HEK293T (cell line): ENCODE measurements around the gene SEC61A1.

Experiments
- CTCF ChIA-PET: fragments of 350-600 bp; formaldehyde crosslinking; extraction: SDS; loops from one replicate; lab custom pipeline; 2021; ENCODE audit warnings: antibody characterized with exemption, inconsistent platforms; lab: Yijun Ruan, JAX
- POLR2A ChIA-PET: fragments of 350-600 bp; formaldehyde crosslinking; extraction: SDS; loops from one replicate; lab custom pipeline; 2020; ENCODE audit warnings: antibody characterized with exemption, inconsistent platforms; lab: Yijun Ruan, JAX
- DNase-seq: peaks from one replicate; pipeline ENCODE4 v3.0.0; 2012; ENCODE audit warnings: mixed read lengths; ENCODE audit errors: extremely low spot score
- ARNT ChIP-seq: fragments of 450-650 bp; IDR thresholded peaks from 2 replicates; pipeline ENCODE4 v1.6.1; 2017; ENCODE audit warnings: mild to moderate bottlenecking
- BHLHE40 ChIP-seq: fragments of 450-650 bp; IDR thresholded peaks from 2 replicates; pipeline ENCODE4 v1.6.1; 2016; ENCODE audit warnings: mild to moderate bottlenecking, moderate library complexity, borderline replicate concordance
- CTBP1 ChIP-seq: fragments of 450-650 bp; IDR thresholded peaks from 2 replicates; pipeline ENCODE4 v1.6.1; 2016; ENCODE audit warnings: borderline replicate concordance
- ELF4 ChIP-seq: fragments of 450-650 bp; IDR thresholded peaks from 2 replicates; pipeline ENCODE4 v1.6.1; 2017; ENCODE audit warnings: antibody characterized with exemption
- FOXA1 ChIP-seq: fragments of 450-650 bp; IDR thresholded peaks from 2 replicates; pipeline ENCODE4 v1.6.1; 2016; ENCODE audit warnings: mild to moderate bottlenecking
- FOXK2 ChIP-seq: fragments of 450-650 bp; IDR thresholded peaks from 2 replicates; pipeline ENCODE4 v1.6.1; 2016; ENCODE audit warnings: mild to moderate bottlenecking
- FOXM1 ChIP-seq: fragments of 450-650 bp; IDR thresholded peaks from 2 replicates; pipeline ENCODE4 v1.6.1; 2017; ENCODE audit warnings: mild to moderate bottlenecking, borderline replicate concordance
- HDGF ChIP-seq: fragments of 450-650 bp; IDR thresholded peaks from 2 replicates; pipeline ENCODE4 v1.6.1; 2017; ENCODE audit warnings: antibody characterized with exemption, borderline replicate concordance
- L3MBTL2 ChIP-seq: fragments of 450-650 bp; conservative IDR thresholded peaks from 2 replicates; pipeline ENCODE4 v1.6.1; 2016; ENCODE audit warnings: mild to moderate bottlenecking
- LEF1 ChIP-seq: fragments of 450-650 bp; IDR thresholded peaks from 2 replicates; pipeline ENCODE4 v1.6.1; 2017; ENCODE audit warnings: mild to moderate bottlenecking, borderline replicate concordance
- NFRKB ChIP-seq: fragments of 450-650 bp; IDR thresholded peaks from 2 replicates; pipeline ENCODE4 v1.6.1; 2016; ENCODE audit warnings: mild to moderate bottlenecking, moderate library complexity
- PKNOX1 ChIP-seq: fragments of 450-650 bp; IDR thresholded peaks from 2 replicates; pipeline ENCODE4 v1.6.1; 2016
- SP1 ChIP-seq: fragments of 450-650 bp; IDR thresholded peaks from 2 replicates; pipeline ENCODE4 v1.6.1; 2017
- SUZ12 ChIP-seq: fragments of 450-650 bp; IDR thresholded peaks from 2 replicates; pipeline ENCODE4 v1.6.1; 2016; ENCODE audit warnings: mild to moderate bottlenecking
- TARDBP ChIP-seq: fragments of 450-650 bp; IDR thresholded peaks from 2 replicates; pipeline ENCODE4 v1.6.1; 2016
- ZNF384 ChIP-seq: fragments of 450-650 bp; IDR thresholded peaks from 2 replicates; pipeline ENCODE4 v1.6.1; 2016

Gene SEC61A1

DNA sequence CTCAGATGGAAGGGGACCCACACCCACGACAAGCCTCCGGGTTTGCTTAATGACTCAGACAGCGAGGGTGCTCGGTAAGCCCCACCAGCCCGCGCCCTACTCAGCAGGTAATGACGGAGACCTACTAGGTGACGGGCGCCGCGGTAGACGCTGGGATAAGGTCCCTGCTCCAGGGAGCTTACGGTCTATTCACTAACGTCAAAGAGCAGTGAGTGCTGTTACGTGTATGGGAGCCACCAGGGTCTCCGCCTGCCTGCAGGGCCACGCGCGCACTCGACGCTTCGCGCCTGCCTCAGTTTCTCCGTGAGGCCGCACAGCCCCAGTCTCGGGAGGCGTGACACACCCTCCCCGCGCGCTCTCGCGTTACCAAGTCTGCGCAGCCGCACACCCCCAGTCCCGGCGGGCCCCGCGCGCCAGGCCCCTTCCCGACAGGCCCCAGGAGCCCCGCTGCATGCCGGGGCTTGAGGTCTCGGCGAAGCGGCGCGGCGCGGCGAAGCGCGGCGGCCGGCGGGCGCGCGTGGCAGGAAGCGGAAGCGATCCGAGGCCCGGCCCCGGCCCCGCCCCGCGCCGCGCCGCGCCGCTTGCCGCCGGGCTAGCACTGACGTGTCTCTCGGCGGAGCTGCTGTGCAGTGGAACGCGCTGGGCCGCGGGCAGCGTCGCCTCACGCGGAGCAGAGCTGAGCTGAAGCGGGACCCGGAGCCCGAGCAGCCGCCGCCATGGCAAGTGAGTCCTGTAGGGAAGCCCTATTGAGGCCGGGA lies at the start of gene SEC61A1:
Gene SEC61A1 (plus strand): TSS at position 601 of the 758 bp plus-strand sequence. CDS start 116 bp downstream, at position 717.
- ChIA-PET CTCF (no interaction called here), POLR2A (interaction anchor here (0.7 to 3.1 kb wide), 6 partner anchors 10 to 530 kb away, joined by 3 to 11 read pairs (median 6); partner anchors contain the start of gene RUVBL1)
- peak; percentile 96 for DNase-seq
- TF ChIP-seq NFRKB, result no peak
- TF ChIP-seq LEF1, result no peak
- TF ChIP-seq SUZ12, result no peak
- no peak for TF ChIP-seq FOXA1
- TF ChIP-seq L3MBTL2, result peak; percentile 94
- TF ChIP-seq ELF4, result peak; percentile 21; the same call in 1 of the 2 replicates
- no peak for TF ChIP-seq BHLHE40
- TF ChIP-seq CTBP1, result no peak
- no peak for TF ChIP-seq HDGF
- TF ChIP-seq SP1, result no peak
- peak; percentile 51; the same call in 1 of the 2 replicates for TF ChIP-seq TARDBP
- TF ChIP-seq FOXK2, result no peak
- TF ChIP-seq FOXM1, result no peak
- TF ChIP-seq ZNF384, result no peak
- TF ChIP-seq PKNOX1, result no peak
- no peak for TF ChIP-seq ARNT

DNA sequence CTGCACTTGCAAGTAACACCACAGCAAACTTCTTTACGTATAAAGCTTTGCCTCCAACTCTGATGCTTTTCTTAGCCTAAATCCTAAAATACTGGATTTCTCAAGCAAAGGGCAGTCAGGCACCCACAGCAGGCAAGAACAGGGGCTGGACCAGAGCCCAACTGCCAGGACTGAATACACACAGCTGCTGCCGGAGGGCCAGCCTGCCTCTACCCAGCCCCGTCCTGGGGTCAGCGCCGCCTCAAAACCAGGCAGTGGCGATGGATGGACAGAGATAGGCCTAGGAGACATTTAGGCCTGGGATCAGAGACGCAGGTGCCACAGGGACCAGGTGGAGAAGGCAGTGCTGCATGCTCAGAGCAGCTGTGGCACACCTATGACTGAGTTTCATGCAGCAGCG lies 47.6 kb upstream of the SEC61A1 start:
- TF ChIP-seq NFRKB (no peak), FOXA1 (no peak), L3MBTL2 (no peak), BHLHE40 (no peak), HDGF (no peak), ELF4 (no peak), SP1 (no peak), PKNOX1 (no peak), ZNF384 (no peak), FOXM1 (no peak), TARDBP (no peak), SUZ12 (no peak), CTBP1 (no peak), ARNT (no peak)
- no peak for DNase-seq
- ChIA-PET POLR2A (no interaction called here), CTCF (no interaction called here)

DNA sequence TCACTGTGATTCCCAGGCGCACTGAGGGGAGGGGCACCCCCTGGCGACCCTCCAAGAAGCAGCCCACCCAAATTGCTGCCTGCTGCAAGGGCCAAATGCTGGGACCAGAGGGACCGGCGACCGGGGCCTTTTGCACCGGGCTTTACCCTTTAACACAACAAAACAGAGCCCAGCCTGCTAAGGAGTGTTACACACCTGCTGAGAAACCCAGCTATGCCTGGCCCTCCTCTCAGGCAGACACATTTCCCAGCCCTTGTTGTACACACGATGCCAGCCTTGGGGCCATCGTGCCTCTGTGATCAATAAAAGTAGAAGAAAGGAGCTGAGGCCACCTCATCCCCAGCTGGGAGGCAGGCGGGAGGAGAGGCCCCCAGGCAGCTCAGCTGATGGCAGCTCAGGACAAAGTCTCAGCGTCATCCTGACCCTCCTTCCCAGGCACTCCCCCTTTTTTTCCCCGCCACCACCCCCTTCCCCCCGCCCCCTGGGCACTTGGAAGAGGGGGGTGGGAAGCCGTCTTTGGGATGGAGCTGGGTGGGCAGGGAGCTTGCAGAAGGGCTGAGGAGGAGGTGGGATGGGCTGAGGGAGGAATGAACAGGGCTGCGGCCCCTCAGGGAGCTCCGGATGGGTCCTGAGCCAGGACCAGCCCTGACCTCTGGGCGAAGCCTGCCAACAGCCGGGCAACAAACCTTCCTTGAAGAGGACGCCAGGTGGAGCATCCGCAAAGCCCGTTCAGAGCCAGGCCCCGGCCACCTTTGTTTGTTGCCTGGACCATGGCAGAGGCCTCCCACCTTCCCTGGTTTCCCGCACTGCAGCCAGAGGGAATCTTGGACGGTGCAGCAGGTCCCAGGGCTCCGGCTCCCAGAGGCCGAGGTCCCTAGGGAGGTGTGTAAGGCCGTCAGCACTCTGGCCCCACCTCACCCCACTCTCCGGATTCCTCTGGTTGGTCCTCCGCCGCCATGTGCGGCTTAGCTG lies 45.9 kb upstream of the SEC61A1 start:
- ChIA-PET POLR2A (no interaction called here), CTCF (interaction anchor here (0.6 kb wide), 1 partner anchor 63 kb away, joined by 4 read pairs; no protein-coding TSS in a partner anchor)
- DNase-seq, result no peak
- TF ChIP-seq FOXA1 (no peak), L3MBTL2 (no peak), SUZ12 (no peak), HDGF (no peak), CTBP1 (no peak), FOXK2 (no peak), LEF1 (no peak), ARNT (no peak), SP1 (no peak), PKNOX1 (no peak), NFRKB (no peak), ELF4 (no peak), BHLHE40 (no peak), FOXM1 (no peak), TARDBP (no peak)

DNA sequence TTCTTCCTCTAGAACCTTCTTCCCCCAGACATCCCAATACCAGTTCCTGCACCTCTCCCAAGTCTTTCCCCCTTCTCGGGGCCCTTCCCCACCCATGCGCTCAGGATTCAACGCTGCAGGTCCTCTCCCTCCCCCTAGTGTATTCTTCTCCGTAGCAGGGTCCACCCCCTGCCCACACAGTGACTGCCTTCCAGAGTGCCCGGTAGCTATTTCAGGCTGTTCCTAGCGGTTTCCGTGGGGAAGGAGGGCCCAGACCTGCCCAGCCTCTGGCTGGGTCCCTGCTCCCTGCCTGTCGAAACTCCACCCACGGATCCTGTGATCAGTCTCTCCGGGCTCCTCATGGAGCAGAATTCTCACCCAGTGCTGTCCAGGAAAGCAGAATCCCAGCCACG lies 45.2 kb upstream of the SEC61A1 start:
- POLR2A ChIA-PET, result no interaction called here
- DNase-seq, result no peak
- CTCF ChIA-PET, result no interaction called here
- no peak for TF ChIP-seq HDGF
- no peak for TF ChIP-seq SUZ12
- TF ChIP-seq FOXK2, result no peak
- TF ChIP-seq SP1, result no peak
- no peak for TF ChIP-seq ELF4
- no peak for TF ChIP-seq LEF1
